Nephron progenitor cell (in vitro differentiated cells): ENCODE results near the gene ASH1L.

Experiments
- DNase-seq: peaks from one replicate; pipeline ENCODE4 v3.0.0; 2021
- H3K27ac Mint-ChIP-seq: 2 replicates; pipeline ENCODE4 v1.8.0; 2021; ENCODE audit warnings: mild to moderate bottlenecking, moderate library complexity, mixed read lengths
- H3K27me3 Mint-ChIP-seq: 2 replicates; pipeline ENCODE4 v1.8.0; 2021; ENCODE audit warnings: mild to moderate bottlenecking, low read depth, mixed read lengths; ENCODE audit not compliant: poor library complexity
- H3K36me3 Mint-ChIP-seq: 2 replicates; pipeline ENCODE4 v1.8.0; 2021; ENCODE audit warnings: low read depth, mixed read lengths
- H3K4me1 Mint-ChIP-seq: 2 replicates; pipeline ENCODE4 v1.8.0; 2021; ENCODE audit warnings: mixed read lengths
- H3K4me3 Mint-ChIP-seq: 2 replicates; pipeline ENCODE4 v1.8.0; 2021; ENCODE audit warnings: mild to moderate bottlenecking, moderate library complexity, mixed read lengths
- H3K9me3 Mint-ChIP-seq: 2 replicates; pipeline ENCODE4 v1.8.0; 2021; ENCODE audit warnings: mild to moderate bottlenecking, moderate library complexity, mixed read lengths
- TF ChIP-seq, protein P1 (sequence below): fragments of 200-600 bp; sonication (generic); IDR thresholded peaks from 2 replicates; pipeline ENCODE4 v1.5.0; 2021; ENCODE audit warnings: antibody characterized with exemption

ASH1L gene

DNA sequence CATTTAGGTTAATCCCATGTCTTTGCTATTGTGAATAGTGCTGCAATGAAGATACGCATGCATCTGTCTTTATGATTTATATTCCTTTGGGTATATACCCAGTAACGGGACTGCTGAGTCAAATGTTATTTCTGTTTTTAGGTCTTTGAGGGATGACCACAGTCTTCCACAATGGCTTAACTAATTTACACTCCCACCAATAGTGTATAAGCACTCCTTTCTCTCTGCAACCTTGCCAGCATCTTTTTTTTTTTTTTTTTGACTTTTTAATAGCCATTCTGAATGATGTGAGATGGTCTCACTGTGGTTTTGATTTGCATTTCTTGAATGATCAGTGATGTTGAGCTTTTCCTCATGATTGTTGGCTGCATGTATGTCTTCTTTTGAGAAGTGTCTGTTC, 33.5 kb downstream of the ASH1L start:
- Mint-ChIP-seq H3K9me3 (peaks cover 3% of the 10 kb centered on the region), H3K4me3 (no peak overlapping the region), H3K27ac (peak overlapping the region; percentile 39)

DNA sequence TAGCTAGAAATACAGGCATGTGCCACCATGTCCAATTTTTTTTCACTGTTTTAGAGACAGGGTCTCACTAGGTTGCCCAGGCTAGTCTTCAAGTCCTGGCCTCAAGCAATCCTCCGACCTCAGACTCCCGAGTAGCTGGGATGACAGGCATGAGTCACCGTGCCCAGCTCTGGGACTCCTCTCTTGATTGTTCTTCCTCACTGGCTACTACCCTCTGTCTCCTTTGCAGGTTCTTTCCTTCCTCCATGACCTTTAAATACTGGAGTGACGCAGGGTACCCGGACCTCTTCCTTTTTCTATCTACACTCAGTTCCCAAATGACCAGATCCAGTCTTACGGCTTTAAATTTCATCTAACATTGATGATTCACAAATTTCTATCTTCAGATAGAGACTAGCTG, 34.9 kb downstream of the ASH1L start:
- H3K4me3 Mint-ChIP-seq, result no peak overlapping the region
- TF ChIP-seq, protein P1, sequence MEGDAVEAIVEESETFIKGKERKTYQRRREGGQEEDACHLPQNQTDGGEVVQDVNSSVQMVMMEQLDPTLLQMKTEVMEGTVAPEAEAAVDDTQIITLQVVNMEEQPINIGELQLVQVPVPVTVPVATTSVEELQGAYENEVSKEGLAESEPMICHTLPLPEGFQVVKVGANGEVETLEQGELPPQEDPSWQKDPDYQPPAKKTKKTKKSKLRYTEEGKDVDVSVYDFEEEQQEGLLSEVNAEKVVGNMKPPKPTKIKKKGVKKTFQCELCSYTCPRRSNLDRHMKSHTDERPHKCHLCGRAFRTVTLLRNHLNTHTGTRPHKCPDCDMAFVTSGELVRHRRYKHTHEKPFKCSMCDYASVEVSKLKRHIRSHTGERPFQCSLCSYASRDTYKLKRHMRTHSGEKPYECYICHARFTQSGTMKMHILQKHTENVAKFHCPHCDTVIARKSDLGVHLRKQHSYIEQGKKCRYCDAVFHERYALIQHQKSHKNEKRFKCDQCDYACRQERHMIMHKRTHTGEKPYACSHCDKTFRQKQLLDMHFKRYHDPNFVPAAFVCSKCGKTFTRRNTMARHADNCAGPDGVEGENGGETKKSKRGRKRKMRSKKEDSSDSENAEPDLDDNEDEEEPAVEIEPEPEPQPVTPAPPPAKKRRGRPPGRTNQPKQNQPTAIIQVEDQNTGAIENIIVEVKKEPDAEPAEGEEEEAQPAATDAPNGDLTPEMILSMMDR, result no peak
- peaks cover 10% of the 10 kb centered on the region for H3K36me3 Mint-ChIP-seq
- DNase-seq, result no peak
- H3K9me3 Mint-ChIP-seq, result no peaks in the 10 kb centered on the region
- no peak overlapping the region for H3K27ac Mint-ChIP-seq
- no peaks in the 10 kb centered on the region for H3K27me3 Mint-ChIP-seq
- no peaks in the 10 kb centered on the region for H3K4me1 Mint-ChIP-seq

More for the DNA sequence above, 33.5 kb downstream of the ASH1L start:
- DNase-seq, result no peak
- Mint-ChIP-seq H3K36me3 (peaks cover 25% of the 10 kb centered on the region), H3K4me1 (no peaks in the 10 kb centered on the region), H3K27me3 (no peaks in the 10 kb centered on the region)
- TF ChIP-seq, protein P1, result no peak

DNA sequence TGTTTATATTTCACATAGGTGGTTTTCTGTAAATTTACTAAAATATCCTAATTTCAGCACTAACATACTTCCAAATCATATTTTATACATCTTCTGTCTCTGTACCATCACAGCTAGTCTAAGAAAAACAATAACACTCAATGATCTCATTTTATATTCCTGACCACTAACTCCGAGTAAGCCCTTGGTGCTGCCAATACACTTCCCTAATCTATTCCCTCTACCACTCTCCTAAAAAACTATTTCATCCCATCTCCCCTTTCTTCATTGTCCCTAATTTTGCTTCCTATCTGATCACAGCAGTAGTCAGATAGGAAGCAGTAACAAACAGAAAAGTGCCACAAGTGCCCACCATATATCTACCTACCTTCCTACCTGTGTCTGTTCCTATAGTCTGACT, 36.2 kb downstream of the ASH1L start:
- Mint-ChIP-seq H3K4me3 (no peak overlapping the region), H3K9me3 (no peaks in the 10 kb centered on the region), H3K4me1 (no peaks in the 10 kb centered on the region), H3K27ac (no peak overlapping the region), H3K36me3 (peaks cover 10% of the 10 kb centered on the region), H3K27me3 (no peaks in the 10 kb centered on the region)
- TF ChIP-seq, protein P1, result no peak
- no peak for DNase-seq

DNA sequence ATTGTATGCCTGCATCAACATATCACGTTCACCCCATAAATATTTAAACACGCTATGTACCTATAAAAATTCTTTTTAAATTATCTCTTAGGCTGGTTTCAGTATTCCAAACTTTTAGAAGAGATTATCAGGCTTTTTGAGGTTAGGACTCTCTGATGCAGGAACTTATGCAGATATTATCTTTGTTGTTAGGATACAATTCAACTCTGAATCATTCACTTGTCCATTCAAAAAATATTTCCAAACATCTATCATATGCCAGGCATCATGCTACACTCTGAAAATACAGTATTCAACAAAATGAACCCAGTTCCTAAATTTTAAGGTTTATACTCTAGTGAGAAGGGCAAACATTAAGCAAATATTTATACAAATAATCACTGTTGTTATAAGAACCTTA, 40.5 kb downstream of the ASH1L start:
- H3K9me3 Mint-ChIP-seq, result peaks cover 13% of the 10 kb centered on the region
- no peak overlapping the region for H3K27ac Mint-ChIP-seq

DNA sequence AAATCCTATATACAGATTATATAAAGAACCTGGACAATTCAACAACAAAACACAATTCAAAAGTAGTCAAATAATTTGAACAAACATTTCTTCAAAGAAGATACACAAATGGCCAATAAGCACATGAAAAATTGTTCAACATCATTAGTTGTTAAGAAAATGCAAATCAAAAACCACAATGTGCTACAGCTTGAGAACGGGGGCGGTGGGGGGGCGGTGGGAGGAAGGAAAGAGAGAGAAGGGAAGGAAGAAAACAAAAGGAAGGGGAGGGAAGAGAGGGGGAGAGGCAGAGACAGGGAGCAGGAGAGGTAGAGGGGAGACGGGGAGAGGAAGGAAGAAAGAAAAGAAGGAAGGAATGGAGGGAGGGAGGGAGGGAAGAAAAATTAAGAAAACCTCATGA, 44.1 kb downstream of the ASH1L start:
- Mint-ChIP-seq H3K36me3 (peaks cover 53% of the 10 kb centered on the region), H3K27ac (no peak overlapping the region), H3K4me1 (no peaks in the 10 kb centered on the region), H3K27me3 (no peaks in the 10 kb centered on the region), H3K9me3 (peaks cover 15% of the 10 kb centered on the region), H3K4me3 (no peak overlapping the region)
- no peak for DNase-seq
- TF ChIP-seq, protein P1, result no peak

More for the DNA sequence above, 40.5 kb downstream of the ASH1L start:
- Mint-ChIP-seq H3K4me3 (no peak overlapping the region), H3K27me3 (no peaks in the 10 kb centered on the region), H3K4me1 (no peaks in the 10 kb centered on the region), H3K36me3 (peaks cover 38% of the 10 kb centered on the region)
- no peak for DNase-seq
- TF ChIP-seq, protein P1, result no peak

DNA sequence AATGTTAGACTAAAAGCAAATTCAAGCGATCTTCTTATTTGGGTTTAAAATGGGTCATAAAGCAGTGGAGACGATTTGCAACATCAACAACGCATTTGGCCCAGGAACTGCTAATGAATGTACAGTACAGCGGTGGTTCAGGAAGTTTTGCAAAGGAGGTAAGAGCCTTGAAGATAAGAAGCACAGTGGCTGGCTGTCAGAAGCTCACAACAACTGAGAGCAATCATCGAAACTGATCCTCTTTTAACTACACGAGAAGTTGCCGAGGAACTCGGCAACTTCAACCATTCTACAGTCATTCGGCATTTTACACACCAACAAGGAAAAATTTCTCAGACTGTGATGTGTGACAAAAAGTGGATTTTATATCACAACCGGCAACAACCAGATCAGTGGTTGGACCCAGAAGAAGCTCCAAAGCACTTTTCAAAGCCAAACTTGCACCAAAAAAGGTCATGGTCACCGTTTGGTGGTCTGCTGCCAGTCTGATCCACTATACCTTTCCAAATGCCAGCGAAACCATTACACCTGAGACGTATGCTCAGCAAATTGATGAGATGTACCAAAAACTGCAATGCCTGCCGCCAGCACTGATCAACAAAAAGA, 47.9 kb downstream of the ASH1L start:
- no peaks in the 10 kb centered on the region for H3K4me1 Mint-ChIP-seq
- H3K27ac Mint-ChIP-seq, result peak overlapping the region; percentile 45
- TF ChIP-seq, protein P1, result no peak
- no peak overlapping the region for H3K4me3 Mint-ChIP-seq
- peaks cover 15% of the 10 kb centered on the region for H3K9me3 Mint-ChIP-seq
- no peak for DNase-seq
- no peaks in the 10 kb centered on the region for H3K27me3 Mint-ChIP-seq
- peaks cover 56% of the 10 kb centered on the region for H3K36me3 Mint-ChIP-seq
